NCI-H460 (cell line): ENCODE results near the gene PIM1. TPM values are rescaled to one million over a fixed set of nuclear protein-coding genes. Genes with fewer than 3 reads are reported as not detected.
"Not testable (repeated sequence)": the region's sequence is repeated elsewhere in the genome, so short reads cannot be mapped to it uniquely, and the experiment has no call there.

ENCODE experiments used
- DNase-seq: peaks from one replicate; pipeline ENCODE4 v3.0.0-alpha.2; 2016; ENCODE audit warnings: low read depth; ENCODE audit errors: extremely low read depth
- total RNA-seq: library from RNA; depleted of rRNA; stranded (reverse); fragments of >200 nt; shearing (Covaris generic); gene quantifications from 2 replicates; pipeline ENCODE4 v1.2.3, GENCODE V29; 2014

PIM1 gene
- total RNA-seq, 1 experiment from 2014 or later = 14.2 TPM

- no peak for DNase-seq
Measured at GRCh38 chr6:37170273-37171200, 585 bp downstream of the PIM1 start.

GRCh38 chr6:37171201-37171969 lies 1.4 kb downstream of the PIM1 start:
- no peak for DNase-seq

DNA sequence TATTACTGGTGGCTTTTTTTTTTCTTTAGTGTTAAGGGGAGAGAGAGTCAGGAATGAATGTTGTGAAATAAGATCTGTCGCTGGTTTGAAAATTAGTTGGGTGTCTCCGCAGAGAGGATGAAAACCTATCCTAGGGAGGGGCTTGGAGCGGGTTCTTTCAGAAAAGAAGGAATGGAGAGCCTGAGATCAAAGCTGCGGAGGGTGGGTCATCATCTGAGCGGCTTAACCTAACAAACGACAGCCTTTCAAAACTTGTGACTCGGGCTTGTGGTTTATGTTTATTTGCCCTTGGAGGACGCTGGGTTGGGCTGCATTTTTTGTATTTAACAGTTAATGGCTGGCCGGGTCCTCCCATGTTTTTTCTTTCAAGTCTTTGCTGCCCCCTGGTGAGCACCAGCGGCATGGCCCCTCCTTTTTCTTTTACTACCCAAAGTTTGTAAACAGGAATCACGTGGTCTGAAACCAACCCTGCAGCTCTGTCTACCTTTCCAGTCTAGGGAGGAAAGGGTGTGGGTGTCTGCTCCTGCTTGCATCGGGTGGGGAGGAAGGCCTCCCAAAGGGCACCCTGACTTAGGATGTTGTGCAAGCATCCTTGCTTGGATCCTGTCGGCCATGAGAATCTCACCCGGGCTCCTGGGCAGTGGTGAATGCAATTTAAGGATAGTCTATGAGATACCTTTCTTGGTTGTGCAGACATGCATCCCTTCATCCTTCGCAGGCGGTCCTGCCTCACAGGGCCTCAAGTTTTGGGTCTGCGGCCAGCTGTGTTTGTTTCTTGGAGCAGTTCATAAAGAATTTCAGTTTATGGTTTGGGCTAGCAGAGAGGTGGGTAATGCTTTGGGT lies 2.2 kb downstream of the PIM1 start:
- peak; percentile 79 for DNase-seq

DNA sequence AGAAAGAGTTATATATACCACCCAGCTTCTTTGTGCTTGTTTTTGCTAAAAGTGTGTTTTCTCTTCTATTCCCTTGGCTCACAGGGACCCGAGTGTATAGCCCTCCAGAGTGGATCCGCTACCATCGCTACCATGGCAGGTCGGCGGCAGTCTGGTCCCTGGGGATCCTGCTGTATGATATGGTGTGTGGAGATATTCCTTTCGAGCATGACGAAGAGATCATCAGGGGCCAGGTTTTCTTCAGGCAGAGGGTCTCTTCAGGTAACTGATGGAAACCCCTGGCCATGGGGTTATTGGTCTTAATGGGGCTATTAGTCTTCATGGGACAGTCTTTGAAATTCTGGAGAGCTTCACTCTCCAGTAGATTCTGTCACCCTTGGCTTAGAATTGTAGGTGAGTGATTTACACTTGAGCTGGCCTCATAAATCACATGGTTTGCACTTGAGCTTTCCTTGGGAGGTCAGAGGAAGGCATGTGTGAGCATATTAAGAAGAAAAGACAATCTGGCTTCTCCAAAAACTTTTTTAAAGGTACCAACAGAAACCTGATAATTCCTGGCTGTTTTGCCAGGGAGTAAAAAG lies 3.0 kb downstream of the PIM1 start:
- DNase-seq = no peak

DNA sequence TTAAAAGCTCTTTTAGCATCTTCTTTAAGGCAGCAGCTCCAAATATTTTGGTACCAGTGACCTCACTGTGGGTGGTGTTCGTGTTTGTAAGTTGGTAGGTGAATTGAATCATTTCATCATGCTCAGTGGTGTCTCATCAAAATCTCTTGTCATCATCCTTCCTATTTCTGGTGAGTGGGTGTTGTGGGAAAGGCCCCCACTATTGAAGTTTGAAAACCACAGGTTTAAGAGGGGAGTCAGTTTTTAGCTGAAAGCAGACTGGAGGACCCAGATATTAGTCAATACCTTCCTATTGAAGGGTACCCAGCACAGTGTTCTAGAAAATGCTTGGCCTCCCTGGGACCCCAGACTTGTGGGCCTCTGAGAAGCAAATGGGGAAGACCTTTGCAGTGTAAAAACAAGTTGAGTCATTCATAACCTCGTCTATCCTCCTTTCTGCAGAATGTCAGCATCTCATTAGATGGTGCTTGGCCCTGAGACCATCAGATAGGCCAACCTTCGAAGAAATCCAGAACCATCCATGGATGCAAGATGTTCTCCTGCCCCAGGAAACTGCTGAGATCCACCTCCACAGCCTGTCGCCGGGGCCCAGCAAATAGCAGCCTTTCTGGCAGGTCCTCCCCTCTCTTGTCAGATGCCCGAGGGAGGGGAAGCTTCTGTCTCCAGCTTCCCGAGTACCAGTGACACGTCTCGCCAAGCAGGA lies 3.7 kb downstream of the PIM1 start:
- no peak for DNase-seq

GRCh38 chr6:37174196-37174514 lies 4.2 kb downstream of the PIM1 start:
- DNase-seq = no peak

DNA sequence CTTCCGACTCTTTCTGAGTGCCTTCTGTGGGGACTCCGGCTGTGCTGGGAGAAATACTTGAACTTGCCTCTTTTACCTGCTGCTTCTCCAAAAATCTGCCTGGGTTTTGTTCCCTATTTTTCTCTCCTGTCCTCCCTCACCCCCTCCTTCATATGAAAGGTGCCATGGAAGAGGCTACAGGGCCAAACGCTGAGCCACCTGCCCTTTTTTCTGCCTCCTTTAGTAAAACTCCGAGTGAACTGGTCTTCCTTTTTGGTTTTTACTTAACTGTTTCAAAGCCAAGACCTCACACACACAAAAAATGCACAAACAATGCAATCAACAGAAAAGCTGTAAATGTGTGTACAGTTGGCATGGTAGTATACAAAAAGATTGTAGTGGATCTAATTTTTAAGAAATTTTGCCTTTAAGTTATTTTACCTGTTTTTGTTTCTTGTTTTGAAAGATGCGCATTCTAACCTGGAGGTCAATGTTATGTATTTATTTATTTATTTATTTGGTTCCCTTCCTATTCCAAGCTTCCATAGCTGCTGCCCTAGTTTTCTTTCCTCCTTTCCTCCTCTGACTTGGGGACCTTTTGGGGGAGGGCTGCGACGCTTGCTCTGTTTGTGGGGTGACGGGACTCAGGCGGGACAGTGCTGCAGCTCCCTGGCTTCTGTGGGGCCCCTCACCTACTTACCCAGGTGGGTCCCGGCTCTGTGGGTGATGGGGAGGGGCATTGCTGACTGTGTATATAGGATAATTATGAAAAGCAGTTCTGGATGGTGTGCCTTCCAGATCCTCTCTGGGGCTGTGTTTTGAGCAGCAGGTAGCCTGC lies 4.8 kb downstream of the PIM1 start:
- DNase-seq = no peak

DNA sequence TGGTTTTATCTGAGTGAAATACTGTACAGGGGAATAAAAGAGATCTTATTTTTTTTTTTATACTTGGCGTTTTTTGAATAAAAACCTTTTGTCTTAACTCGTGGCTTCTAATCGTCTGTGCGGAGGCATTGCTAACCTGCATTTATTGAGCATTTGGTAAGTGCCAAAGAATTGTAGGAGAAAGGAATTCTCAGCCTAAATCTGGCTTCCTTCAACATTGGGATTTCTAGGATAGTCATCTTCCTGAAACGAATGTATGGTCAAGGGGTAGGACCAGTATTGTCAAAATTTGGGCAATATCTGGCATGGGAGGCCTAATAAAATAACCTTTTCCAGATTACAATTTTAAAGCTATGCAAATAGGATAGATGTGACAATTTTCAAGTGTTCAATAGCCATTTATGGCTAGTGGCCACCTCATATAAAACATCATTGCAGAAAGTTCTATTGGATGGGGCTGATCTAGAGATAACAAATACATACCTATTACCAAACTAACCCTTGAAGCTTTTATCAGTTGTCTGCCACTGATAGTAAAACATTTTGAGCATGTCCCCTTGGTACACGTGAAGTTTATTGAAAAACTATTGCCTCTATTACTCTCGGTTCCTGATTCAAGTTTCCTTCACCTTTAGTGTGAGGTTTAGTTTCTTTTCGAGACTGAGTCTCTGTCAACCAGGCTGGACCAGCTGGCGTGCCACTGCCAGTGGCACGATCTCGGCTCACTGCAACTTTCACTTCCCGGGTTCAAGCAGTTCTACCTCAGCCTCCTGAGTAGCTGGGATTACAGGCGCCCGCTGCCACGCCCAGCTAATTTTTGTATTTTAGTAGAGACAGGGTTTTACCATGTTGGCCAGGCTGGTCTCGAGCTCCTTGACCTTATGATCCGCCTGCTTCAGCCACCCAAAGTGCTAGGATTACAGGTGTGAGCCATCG lies 5.6 kb downstream of the PIM1 start:
- DNase-seq = no peak

GRCh38 chr6:37176268-37177076 lies 6.5 kb downstream of the PIM1 start:
- DNase-seq = no peak

GRCh38 chr6:37177077-37177934 lies 7.4 kb downstream of the PIM1 start:
- DNase-seq = no peak

DNA sequence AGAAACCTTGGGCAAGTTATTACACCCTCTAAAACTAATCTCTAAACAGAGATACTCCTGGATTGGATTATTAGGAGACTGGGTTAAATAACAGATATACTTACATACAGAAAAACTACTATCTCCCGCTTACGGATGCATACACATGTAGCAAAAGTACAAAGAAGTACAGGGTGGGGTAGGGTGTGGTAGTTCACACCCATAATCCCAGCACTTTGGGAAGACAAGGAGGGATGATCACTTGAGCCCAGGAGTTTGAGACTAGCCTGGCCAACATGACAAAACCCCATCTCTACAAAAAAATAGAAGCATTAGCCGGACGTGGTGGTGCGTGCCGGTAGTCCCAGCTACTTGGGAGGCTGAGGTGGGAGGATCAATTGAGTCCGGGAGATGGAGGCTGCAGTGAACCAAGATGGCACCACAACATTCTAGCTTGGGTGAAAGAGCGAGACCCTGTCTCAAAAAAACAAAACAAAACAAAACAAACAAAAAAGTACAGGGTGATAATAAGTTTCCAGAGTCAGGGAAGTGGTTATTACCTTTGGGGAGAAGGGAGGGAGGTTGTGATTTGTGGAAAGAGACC lies 8.1 kb downstream of the PIM1 start:
- no peak for DNase-seq

GRCh38 chr6:37180075-37180474 lies 10.1 kb downstream of the PIM1 start:
- no peak for DNase-seq

- DNase-seq = not testable (repeated sequence)
Measured at GRCh38 chr6:37180610-37181009, 10.7 kb downstream of the PIM1 start.

GRCh38 chr6:37182736-37183590 lies 13.0 kb downstream of the PIM1 start:
- no peak for DNase-seq
